Left forelimb (tissue), 1 donor: ENCODE results near the gene CLINT1.
"Not testable (repeated sequence)": the region's sequence is repeated elsewhere in the genome, so short reads cannot be mapped to it uniquely, and the experiment has no call there.

ENCODE experiments used
- DNase-seq: peaks from one replicate; pipeline ENCODE4 v3.0.0-alpha.2; 2018; ENCODE audit warnings: low spot score

The CLINT1 gene

GRCh38 chr5:157862183-157862851 lies 3.4 kb upstream of the CLINT1 start:
- DNase-seq = no peak

GRCh38 chr5:157860898-157861890 lies 2.2 kb upstream of the CLINT1 start:
- DNase-seq = no peak

GRCh38 chr5:157859227-157859575 lies 256 bp upstream of the CLINT1 start:
- no peak for DNase-seq

- no peak for DNase-seq
Measured at GRCh38 chr5:157857816-157858526, 974 bp downstream of the CLINT1 start.

- DNase-seq = no peak
Measured at GRCh38 chr5:157855404-157855994, 3.4 kb downstream of the CLINT1 start.

- not testable (repeated sequence) for DNase-seq
Measured at GRCh38 chr5:157853365-157853764, 5.6 kb downstream of the CLINT1 start.

GRCh38 chr5:157845914-157846598 lies 12.9 kb downstream of the CLINT1 start:
- DNase-seq = no peak

- no peak for DNase-seq
Measured at GRCh38 chr5:157842787-157843186, 16.2 kb downstream of the CLINT1 start.

- no peak for DNase-seq
Measured at GRCh38 chr5:157842185-157842584, 16.8 kb downstream of the CLINT1 start.

GRCh38 chr5:157839157-157839795 lies 19.7 kb downstream of the CLINT1 start:
- DNase-seq = no peak

- no peak for DNase-seq
Measured at GRCh38 chr5:157836121-157836753, 22.7 kb downstream of the CLINT1 start.

GRCh38 chr5:157835041-157835440 lies 23.9 kb downstream of the CLINT1 start:
- DNase-seq = no peak

- DNase-seq = no peak
Measured at GRCh38 chr5:157828944-157829639, 29.9 kb downstream of the CLINT1 start.

- no peak for DNase-seq
Measured at GRCh38 chr5:157828105-157828943, 30.6 kb downstream of the CLINT1 start.

- DNase-seq = no peak
Measured at GRCh38 chr5:157827423-157827822, 31.5 kb downstream of the CLINT1 start.

GRCh38 chr5:157823655-157824054 lies 35.3 kb downstream of the CLINT1 start:
- no peak for DNase-seq

GRCh38 chr5:157821822-157822622 lies 36.9 kb downstream of the CLINT1 start:
- DNase-seq = no peak

- DNase-seq = no peak
Measured at GRCh38 chr5:157821405-157821804, 37.5 kb downstream of the CLINT1 start.
